DMS 273 treated with DMSO at 0.1 percent for 48 hours (cell line): ENCODE data around the gene MSN.
"Not testable (repeated sequence)": the region's sequence is repeated elsewhere in the genome, so short reads cannot be mapped to it uniquely, and the experiment has no call there.

Experiments used
- DNase-seq: peaks from one replicate; lab custom pipeline; 2025; lab: John Stamatoyannopoulos, UW

MSN gene

GRCh38 chrX:65720381-65720964, 53.0 kb downstream of the MSN start:
- DNase-seq, result no peak

- no peak for DNase-seq
These were observed 56.3 kb downstream of the MSN start for GRCh38 chrX:65723706-65724105.

- no peak for DNase-seq
These were observed 59.3 kb downstream of the MSN start for GRCh38 chrX:65726715-65727114.

GRCh38 chrX:65731684-65732289, 64.3 kb downstream of the MSN start:
- no peak for DNase-seq

GRCh38 chrX:65740909-65741308, 73.5 kb downstream of the MSN start:
- DNase-seq, result no peak

GRCh38 chrX:65741823-65742222, 74.4 kb downstream of the MSN start:
- no peak for DNase-seq

GRCh38 chrX:65744965-65745364, 77.5 kb downstream of the MSN start:
- DNase-seq, result no peak

- no peak for DNase-seq
These were observed 78.0 kb downstream of the MSN start for GRCh38 chrX:65745427-65745826.

GRCh38 chrX:65745992-65746391, 78.5 kb downstream of the MSN start:
- no peak for DNase-seq

GRCh38 chrX:65750674-65751469, 83.4 kb downstream of the MSN start:
- no peak for DNase-seq

GRCh38 chrX:65751519-65751918, 84.1 kb downstream of the MSN start:
- DNase-seq, result no peak

GRCh38 chrX:65752294-65752693, 84.8 kb downstream of the MSN start:
- no peak for DNase-seq

GRCh38 chrX:65755786-65756185, 88.3 kb downstream of the MSN start:
- no peak for DNase-seq

GRCh38 chrX:65757943-65758342, 90.5 kb downstream of the MSN start:
- no peak for DNase-seq

GRCh38 chrX:65758505-65758904, 91.1 kb downstream of the MSN start:
- no peak for DNase-seq

GRCh38 chrX:65759525-65759924, 92.1 kb downstream of the MSN start:
- DNase-seq, result not testable (repeated sequence)

GRCh38 chrX:65769564-65770292, 102.3 kb downstream of the MSN start:
- no peak for DNase-seq

- no peak for DNase-seq
These were observed 105.4 kb downstream of the MSN start for GRCh38 chrX:65772842-65773241.

GRCh38 chrX:65781845-65782244, 114.4 kb downstream of the MSN start:
- no peak for DNase-seq

GRCh38 chrX:65783746-65784145, 116.3 kb downstream of the MSN start:
- DNase-seq, result no peak
